HG02571 (cell line): ENCODE data around the gene LUZP2.

ENCODE experiments used
- ATAC-seq: cut with Tn5 transposase; IDR thresholded peaks from one replicate; pipeline ENCODE4 v1.9.1; 2021; ENCODE audit warnings: mild to moderate bottlenecking, moderate library complexity; ENCODE audit not compliant: unreplicated experiment

Gene LUZP2

GRCh38 chr11:24560324-24560723, 63.5 kb downstream of the LUZP2 start:
- ATAC-seq = no peak

GRCh38 chr11:24567380-24567779, 70.5 kb downstream of the LUZP2 start:
- ATAC-seq = no peak

GRCh38 chr11:24572376-24572775, 75.5 kb downstream of the LUZP2 start:
- ATAC-seq = no peak

GRCh38 chr11:24574461-24574860, 77.6 kb downstream of the LUZP2 start:
- no peak for ATAC-seq

GRCh38 chr11:24575392-24575791, 78.5 kb downstream of the LUZP2 start:
- ATAC-seq = no peak

GRCh38 chr11:24585192-24585591, 88.3 kb downstream of the LUZP2 start:
- ATAC-seq = no peak

- no peak for ATAC-seq
Measured at GRCh38 chr11:24587635-24588034, 90.8 kb downstream of the LUZP2 start.

GRCh38 chr11:24588081-24588480, 91.2 kb downstream of the LUZP2 start:
- ATAC-seq = no peak

- ATAC-seq = no peak
Measured at GRCh38 chr11:24589064-24589463, 92.2 kb downstream of the LUZP2 start.

- ATAC-seq = no peak
Measured at GRCh38 chr11:24591283-24591682, 94.4 kb downstream of the LUZP2 start.

- ATAC-seq = no peak
Measured at GRCh38 chr11:24592360-24592759, 95.5 kb downstream of the LUZP2 start.

- ATAC-seq = no peak
Measured at GRCh38 chr11:24593332-24593731, 96.5 kb downstream of the LUZP2 start.

GRCh38 chr11:24594401-24594800, 97.5 kb downstream of the LUZP2 start:
- ATAC-seq = no peak

- ATAC-seq = no peak
Measured at GRCh38 chr11:24598641-24599040, 101.8 kb downstream of the LUZP2 start.

- ATAC-seq = no peak
Measured at GRCh38 chr11:24609192-24610119, 112.6 kb downstream of the LUZP2 start.

- no peak for ATAC-seq
Measured at GRCh38 chr11:24615451-24616160, 118.8 kb downstream of the LUZP2 start.

- ATAC-seq = no peak
Measured at GRCh38 chr11:24617856-24618255, 121.0 kb downstream of the LUZP2 start.

GRCh38 chr11:24619900-24620299, 123.0 kb downstream of the LUZP2 start:
- ATAC-seq = no peak

GRCh38 chr11:24622262-24622661, 125.4 kb downstream of the LUZP2 start:
- ATAC-seq = no peak

GRCh38 chr11:24623121-24623520, 126.3 kb downstream of the LUZP2 start:
- ATAC-seq = no peak

- no peak for ATAC-seq
Measured at GRCh38 chr11:24624432-24624831, 127.6 kb downstream of the LUZP2 start.

- no peak for ATAC-seq
Measured at GRCh38 chr11:24625975-24626374, 129.1 kb downstream of the LUZP2 start.
